Neural progenitor cell (in vitro differentiated cells): ENCODE results near the gene PLCG1. TPM values are rescaled to one million over a fixed set of nuclear protein-coding genes. Genes with fewer than 3 reads are reported as not detected.

ENCODE experiments used
- DNase-seq: peaks from one replicate; pipeline ENCODE4 v3.0.0-alpha.2; 2016; ENCODE audit warnings: low spot score
- H2AFZ ChIP-seq: fragments of 200-600 bp; sonication (generic); replicated peaks from 2 replicates; pipeline ENCODE4 v1.6.1; 2016; ENCODE audit warnings: antibody characterized with exemption
- H3F3A ChIP-seq: fragments of 200-600 bp; sonication (generic); 2 replicates; pipeline ENCODE4 v1.6.1; 2016; ENCODE audit warnings: antibody characterized with exemption, low read depth
- H3K27ac ChIP-seq: fragments of 200-600 bp; sonication (generic); 2 replicates; pipeline ENCODE4 v1.5.1; 2016; ENCODE audit warnings: mild to moderate bottlenecking
- H3K27me3 ChIP-seq: fragments of 200-600 bp; sonication (generic); 2 replicates; pipeline ENCODE4 v1.6.1; 2016; ENCODE audit warnings: mild to moderate bottlenecking, moderate library complexity
- H3K36me3 ChIP-seq: fragments of 200-600 bp; sonication (generic); 2 replicates; pipeline ENCODE4 v1.5.1; 2016
- H3K4me1 ChIP-seq: fragments of 200-600 bp; sonication (generic); 2 replicates; pipeline ENCODE4 v1.6.1; 2016; ENCODE audit warnings: mixed run types
- H3K4me2 ChIP-seq: fragments of 200-600 bp; sonication (generic); 2 replicates; pipeline ENCODE4 v1.6.1; 2016
- H3K4me3 ChIP-seq: fragments of 200-600 bp; sonication (generic); 2 replicates; pipeline ENCODE4 v1.5.1; 2016
- H3K79me2 ChIP-seq: fragments of 200-600 bp; sonication (generic); 2 replicates; pipeline ENCODE4 v1.6.1; 2016; ENCODE audit warnings: low read depth
- H3K9ac ChIP-seq: fragments of 200-600 bp; sonication (generic); 2 replicates; pipeline ENCODE4 v1.6.1; 2016
- H3K9me3 ChIP-seq: fragments of 200-600 bp; sonication (generic); 2 replicates; pipeline ENCODE4 v1.5.1; 2016; ENCODE audit warnings: low read depth
- H4K20me1 ChIP-seq: fragments of 200-600 bp; sonication (generic); 2 replicates; pipeline ENCODE4 v1.6.1; 2016; ENCODE audit warnings: low read depth
- H3K27ac Mint-ChIP-seq: 3 replicates; pipeline ENCODE4 v1.8.0; 2021; ENCODE audit warnings: mixed read lengths
- H3K27me3 Mint-ChIP-seq: 2 replicates; pipeline ENCODE4 v1.8.0; 2022; ENCODE audit warnings: low read depth, mild to moderate bottlenecking, inconsistent platforms, moderate library complexity, mixed read lengths; ENCODE audit not compliant: insufficient read depth
- H3K36me3 Mint-ChIP-seq: 3 replicates; pipeline ENCODE4 v1.8.0; 2021; ENCODE audit warnings: mixed read lengths
- H3K4me1 Mint-ChIP-seq: 3 replicates; pipeline ENCODE4 v1.8.0; 2021; ENCODE audit warnings: mixed read lengths
- H3K4me3 Mint-ChIP-seq: 3 replicates; pipeline ENCODE4 v1.8.0; 2021; ENCODE audit warnings: mild to moderate bottlenecking, moderate library complexity, mixed read lengths
- H3K9me3 Mint-ChIP-seq: 3 replicates; pipeline ENCODE4 v1.8.0; 2020; ENCODE audit warnings: mixed read lengths
- CTCF ChIP-seq: fragments of 200-600 bp; sonication (generic); IDR thresholded peaks from 2 replicates; pipeline ENCODE4 v1.5.1; 2017; ENCODE audit warnings: antibody characterized with exemption, mild to moderate bottlenecking
- EZH2 ChIP-seq: fragments of 200-600 bp; sonication (generic); IDR thresholded peaks from 2 replicates; pipeline ENCODE4 v1.6.1; 2017; ENCODE audit warnings: antibody characterized with exemption, mild to moderate bottlenecking, moderate library complexity
- EZH2phosphoT487 ChIP-seq: fragments of 200-600 bp; sonication (generic); IDR thresholded peaks from 2 replicates; pipeline ENCODE4 v1.6.1; 2017; ENCODE audit warnings: antibody characterized with exemption
- total RNA-seq: library from RNA; depleted of rRNA; stranded (reverse); fragments of >200 nt; gene quantifications from 2 replicates; pipeline ENCODE4 v1.2.3, GENCODE V29; 2015; ENCODE audit warnings: low replicate concordance

PLCG1 gene
- total RNA-seq, 1 donor from 2014 or later: 146 TPM

DNA sequence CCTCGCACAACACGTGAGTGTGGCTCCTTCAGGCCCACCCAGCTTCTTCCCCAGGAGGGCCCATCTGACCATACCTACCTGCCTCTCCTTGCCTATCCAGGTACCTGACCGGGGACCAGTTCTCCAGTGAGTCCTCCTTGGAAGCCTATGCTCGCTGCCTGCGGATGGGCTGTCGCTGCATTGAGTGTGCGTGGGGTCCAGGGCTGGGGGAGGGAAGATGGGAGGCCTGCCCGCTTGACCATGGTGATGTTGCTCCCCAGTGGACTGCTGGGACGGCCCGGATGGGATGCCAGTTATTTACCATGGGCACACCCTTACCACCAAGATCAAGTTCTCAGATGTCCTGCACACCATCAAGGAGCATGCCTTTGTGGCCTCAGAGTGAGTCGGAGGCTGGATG, 26.5 kb downstream of the PLCG1 start:
- Histone ChIP-seq H3K9me3 (no peaks in the 10 kb centered on the region), H3K27me3 (no peaks in the 10 kb centered on the region), H3K9ac (no peak overlapping the region), H3F3A (no peaks in the 10 kb centered on the region), H3K4me2 (no peak overlapping the region), H3K4me1 (no peaks in the 10 kb centered on the region), H3K36me3 (no peaks in the 10 kb centered on the region), H2AFZ (no peak overlapping the region), H3K4me3 (no peak overlapping the region), H4K20me1 (peaks cover 30% of the 10 kb centered on the region), H3K27ac (no peak overlapping the region), H3K79me2 (peaks cover 12% of the 10 kb centered on the region)
- no peak overlapping the region for H3K27ac Mint-ChIP-seq
- no peak overlapping the region for H3K4me3 Mint-ChIP-seq
- H3K36me3 Mint-ChIP-seq: peaks cover 54% of the 10 kb centered on the region
- no peak for TF ChIP-seq EZH2
- DNase-seq: no peak
- no peaks in the 10 kb centered on the region for H3K9me3 Mint-ChIP-seq
- H3K4me1 Mint-ChIP-seq: peaks cover 2% of the 10 kb centered on the region
- peaks cover 5% of the 10 kb centered on the region for H3K27me3 Mint-ChIP-seq

DNA sequence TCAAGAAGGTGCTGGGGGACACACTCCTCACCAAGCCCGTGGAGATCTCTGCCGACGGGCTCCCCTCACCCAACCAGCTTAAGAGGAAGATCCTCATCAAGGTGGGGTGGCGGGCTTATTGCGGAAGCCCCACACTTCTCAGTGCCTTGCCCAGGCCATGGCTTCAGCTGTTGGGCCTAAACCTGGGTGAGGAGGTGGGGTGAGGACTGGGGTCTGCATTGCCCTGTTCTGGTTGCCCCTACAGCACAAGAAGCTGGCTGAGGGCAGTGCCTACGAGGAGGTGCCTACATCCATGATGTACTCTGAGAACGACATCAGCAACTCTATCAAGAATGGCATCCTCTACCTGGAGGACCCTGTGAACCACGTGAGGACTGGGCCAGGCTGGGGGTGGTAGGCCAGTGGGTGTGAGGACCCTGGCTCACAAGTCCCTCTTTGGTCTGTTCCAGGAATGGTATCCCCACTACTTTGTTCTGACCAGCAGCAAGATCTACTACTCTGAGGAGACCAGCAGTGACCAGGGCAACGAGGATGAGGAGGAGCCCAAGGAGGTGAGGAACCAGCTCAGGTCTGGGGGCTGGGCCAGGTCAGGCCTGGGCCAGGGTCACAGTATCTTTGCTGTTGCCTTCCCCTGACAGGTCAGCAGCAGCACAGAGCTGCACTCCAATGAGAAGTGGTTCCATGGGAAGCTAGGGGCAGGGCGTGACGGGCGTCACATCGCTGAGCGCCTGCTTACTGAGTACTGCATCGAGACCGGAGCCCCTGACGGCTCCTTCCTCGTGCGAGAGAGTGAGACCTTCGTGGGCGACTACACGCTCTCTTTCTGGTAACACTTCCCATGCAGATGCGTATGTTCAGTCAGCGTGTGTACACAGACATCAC, 27.9 kb downstream of the PLCG1 start:
- peaks cover 49% of the 10 kb centered on the region for H3K36me3 Mint-ChIP-seq
- H3K27ac ChIP-seq: no peak overlapping the region
- TF ChIP-seq CTCF: no peak
- no peak for TF ChIP-seq EZH2phosphoT487
- TF ChIP-seq EZH2: no peak

DNA sequence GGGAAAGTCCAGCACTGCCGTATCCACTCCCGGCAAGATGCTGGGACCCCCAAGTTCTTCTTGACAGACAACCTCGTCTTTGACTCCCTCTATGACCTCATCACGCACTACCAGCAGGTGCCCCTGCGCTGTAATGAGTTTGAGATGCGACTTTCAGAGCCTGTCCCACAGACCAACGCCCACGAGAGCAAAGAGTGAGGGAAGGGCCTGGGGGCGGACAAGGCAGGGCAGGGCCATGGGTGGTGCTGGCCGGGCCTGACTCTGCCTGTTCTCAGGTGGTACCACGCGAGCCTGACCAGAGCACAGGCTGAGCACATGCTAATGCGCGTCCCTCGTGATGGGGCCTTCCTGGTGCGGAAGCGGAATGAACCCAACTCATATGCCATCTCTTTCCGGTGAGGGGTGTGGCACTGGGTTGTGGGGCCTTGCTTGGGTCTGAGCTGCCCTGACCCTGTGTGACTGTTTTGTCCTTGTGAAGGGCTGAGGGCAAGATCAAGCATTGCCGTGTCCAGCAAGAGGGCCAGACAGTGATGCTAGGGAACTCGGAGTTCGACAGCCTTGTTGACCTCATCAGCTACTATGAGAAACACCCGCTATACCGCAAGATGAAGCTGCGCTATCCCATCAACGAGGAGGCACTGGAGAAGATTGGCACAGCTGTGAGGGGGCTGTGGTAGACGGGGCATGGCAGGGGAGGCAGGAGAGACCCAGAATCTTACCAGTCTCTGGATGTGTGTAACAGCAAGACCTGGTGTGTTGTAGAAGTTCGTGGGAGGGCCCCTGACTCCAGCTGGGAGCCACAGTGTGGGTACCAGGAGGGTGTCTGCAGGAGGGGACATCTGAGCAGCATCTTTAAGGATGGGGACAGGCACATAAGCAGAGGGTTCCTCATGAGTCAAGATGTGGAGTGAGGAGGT, 29.1 kb downstream of the PLCG1 start:
- Mint-ChIP-seq H3K36me3 (peaks cover 49% of the 10 kb centered on the region), H3K4me3 (no peak overlapping the region), H3K9me3 (no peaks in the 10 kb centered on the region), H3K27me3 (peaks cover 5% of the 10 kb centered on the region), H3K4me1 (no peaks in the 10 kb centered on the region), H3K27ac (no peak overlapping the region)
- H3K79me2 ChIP-seq: no peaks in the 10 kb centered on the region
- H3K9me3 ChIP-seq: no peaks in the 10 kb centered on the region
- no peak overlapping the region for H2AFZ ChIP-seq
- H3F3A ChIP-seq: peaks cover 9% of the 10 kb centered on the region
- H3K36me3 ChIP-seq: no peaks in the 10 kb centered on the region
- no peaks in the 10 kb centered on the region for H3K4me1 ChIP-seq
- no peaks in the 10 kb centered on the region for H3K27me3 ChIP-seq
- H3K9ac ChIP-seq: no peak overlapping the region
- H3K4me2 ChIP-seq: no peak overlapping the region
- no peak overlapping the region for H3K4me3 ChIP-seq
- no peak overlapping the region for H3K27ac ChIP-seq
- DNase-seq: no peak
- TF ChIP-seq EZH2 (no peak), CTCF (no peak), EZH2phosphoT487 (no peak)
- H4K20me1 ChIP-seq: peaks cover 9% of the 10 kb centered on the region

More for the DNA sequence above, 27.9 kb downstream of the PLCG1 start:
- Mint-ChIP-seq H3K9me3 (no peaks in the 10 kb centered on the region), H3K27ac (no peak overlapping the region), H3K4me1 (peaks cover 2% of the 10 kb centered on the region), H3K4me3 (no peak overlapping the region), H3K27me3 (peaks cover 5% of the 10 kb centered on the region)
- Histone ChIP-seq H4K20me1 (peaks cover 16% of the 10 kb centered on the region), H2AFZ (no peak overlapping the region), H3K4me1 (no peaks in the 10 kb centered on the region), H3K9me3 (no peaks in the 10 kb centered on the region), H3K4me2 (no peak overlapping the region), H3F3A (no peaks in the 10 kb centered on the region), H3K79me2 (no peaks in the 10 kb centered on the region), H3K9ac (no peak overlapping the region), H3K36me3 (no peaks in the 10 kb centered on the region), H3K27me3 (no peaks in the 10 kb centered on the region), H3K4me3 (no peak overlapping the region)
- no peak for DNase-seq
